Breast epithelium (tissue), 4 donors: ENCODE data around the gene SMAD1. TPM values are rescaled to one million over a fixed set of nuclear protein-coding genes. Genes with fewer than 3 reads are reported as not detected.
A peak's percentile ranks its signal among the peaks of the same experiment; 100 is the strongest.

Source experiments
- DNase-seq, 2 donors: peaks; one replicate each; pipeline ENCODE4 v3.0.0-alpha.2; 2019; ENCODE audit warnings: low spot score in 2 of 2
- H3K27ac ChIP-seq, 2 donors: fragments of 200-600 bp; sonication (generic) in 1 of 2; one replicate each; pipeline ENCODE4 v1.5.1; 2016 to 2019; ENCODE audit warnings: mild to moderate bottlenecking in 1 of 2
- H3K27me3 ChIP-seq, 2 donors: fragments of 200-600 bp; sonication (generic) in 1 of 2; one replicate each; pipeline versions ENCODE4 v1.5.1 to v1.6.0; 2017 to 2019; ENCODE audit warnings: control low read depth in 1 of 2, mild to moderate bottlenecking in 1 of 2
- H3K36me3 ChIP-seq: fragments of 200-600 bp; one replicate; pipeline ENCODE4 v1.5.1; 2019
- H3K4me1 ChIP-seq, 2 donors: fragments of 200-600 bp; sonication (generic); one replicate each; pipeline ENCODE4 v1.5.1; 2016 to 2019; ENCODE audit warnings: control low read depth in 1 of 2
- H3K4me3 ChIP-seq, 3 donors: fragments of 200-600 bp; sonication (generic); 1 replicate in 2 of 3; 2 replicates in 1 of 3; pipeline ENCODE4 v1.5.1; 2016 to 2019; ENCODE audit warnings: mild to moderate bottlenecking in 3 of 3, moderate library complexity in 2 of 3
- H3K9me3 ChIP-seq, 2 donors: fragments of 200-600 bp; sonication (generic) in 1 of 2; one replicate each; pipeline ENCODE4 v1.5.1; 2016 to 2019; ENCODE audit warnings: control low read depth in 1 of 2
- CTCF ChIP-seq, 3 donors: fragments of 450-650 bp; IDR thresholded peaks; one replicate each; pipeline ENCODE4 v1.5.1; 2016 to 2017; ENCODE audit warnings: antibody characterized with exemption in 3 of 3, mild to moderate bottlenecking in 3 of 3, moderate library complexity in 3 of 3
- POLR2A ChIP-seq: fragments of 450-650 bp; IDR thresholded peaks from one replicate; pipeline ENCODE4 v1.6.1; 2016; ENCODE audit warnings: antibody characterized with exemption, mild to moderate bottlenecking, moderate library complexity
- POLR2AphosphoS5 ChIP-seq, 3 donors: sonication (generic); formaldehyde crosslinking; IDR thresholded peaks; one replicate each; pipeline ENCODE4 v1.6.1; 2017; ENCODE audit warnings: antibody characterized with exemption in 3 of 3
- intact Hi-C: fragments of 100-400 bp; cut with DNase I; formaldehyde crosslinking; loops from one replicate; pipeline ENCODE4 v1.15.1; 2023; ENCODE audit warnings: low total_unique reads
- total RNA-seq, 3 donors: library from RNA; depleted of rRNA; stranded (reverse); fragments of >200 nt; gene quantifications; one replicate each; pipeline ENCODE4 v1.1.0, GENCODE V29; 2016

The SMAD1 gene
- total RNA-seq, 3 donors from 2014 or later = 19.5 to 62.8 (median 43.6) TPM

GRCh38 chr4:145452447-145453162 is 29.0 kb upstream of the SMAD1 start:
- DNase-seq = no peak
- H3K36me3 ChIP-seq = no peaks in the 10 kb centered on the region
- intact Hi-C loops = no loop called here
- peaks cover 2 to 8% of the 10 kb centered on the region in 2 donors for H3K9me3 ChIP-seq
- no peaks in the 10 kb centered on the region for H3K4me1 ChIP-seq
- H3K27me3 ChIP-seq = no peaks in the 10 kb centered on the region
- no peak overlapping the region for H3K4me3 ChIP-seq
- no peak for TF ChIP-seq CTCF (IDR thresholded peaks at IDR 0.05)
- no peak for TF ChIP-seq POLR2AphosphoS5 (IDR thresholded peaks at IDR 0.05)
- no peak for TF ChIP-seq POLR2A
- no peak overlapping the region for H3K27ac ChIP-seq

- TF ChIP-seq POLR2AphosphoS5 (IDR thresholded peaks at IDR 0.05) = no peak
- no peak for TF ChIP-seq CTCF (IDR thresholded peaks at IDR 0.05)
- no peak for TF ChIP-seq POLR2A
- H3K9me3 ChIP-seq = peaks cover 7 to 13% of the 10 kb centered on the region in 2 donors
- H3K36me3 ChIP-seq = no peaks in the 10 kb centered on the region
- no peak overlapping the region for H3K4me3 ChIP-seq
- no peaks in the 10 kb centered on the region for H3K27me3 ChIP-seq
- no peak overlapping the region for H3K27ac ChIP-seq
- H3K4me1 ChIP-seq = no peaks in the 10 kb centered on the region
- intact Hi-C loops = no loop called here
- DNase-seq = no peak
These were observed 28.5 kb upstream of the SMAD1 start for GRCh38 chr4:145453163-145453520.

- Histone ChIP-seq H3K27ac (no peak overlapping the region), H3K36me3 (no peaks in the 10 kb centered on the region), H3K27me3 (no peaks in the 10 kb centered on the region), H3K4me3 (no peak overlapping the region), H3K4me1 (no peaks in the 10 kb centered on the region), H3K9me3 (peaks cover 9% of the 10 kb centered on the region in 2 donors)
- DNase-seq = no peak
- intact Hi-C loops = no loop called here
- TF ChIP-seq POLR2A (no peak), CTCF (IDR thresholded peaks at IDR 0.05) (no peak), POLR2AphosphoS5 (IDR thresholded peaks at IDR 0.05) (no peak)
These were observed 8.4 kb upstream of the SMAD1 start for GRCh38 chr4:145473203-145473602.

- no peaks in the 10 kb centered on the region for H3K36me3 ChIP-seq
- H3K4me1 ChIP-seq = peaks cover 0 to 6% of the 10 kb centered on the region in 2 donors
- TF ChIP-seq POLR2A = no peak
- TF ChIP-seq POLR2AphosphoS5 (IDR thresholded peaks at IDR 0.05) = no peak
- no peak for TF ChIP-seq CTCF (IDR thresholded peaks at IDR 0.05)
- no peak overlapping the region for H3K4me3 ChIP-seq
- no peaks in the 10 kb centered on the region for H3K27me3 ChIP-seq
- no peak for DNase-seq
- no peaks in the 10 kb centered on the region for H3K9me3 ChIP-seq
- intact Hi-C loops = no loop called here
- no peak overlapping the region for H3K27ac ChIP-seq
These were observed 1.4 kb upstream of the SMAD1 start for GRCh38 chr4:145480257-145480656.

GRCh38 chr4:145481942-145482208 is 222 bp downstream of the SMAD1 start:
- Histone ChIP-seq H3K4me3 (peak overlapping the region; percentile 97 to 99 (median 97)), H3K9me3 (no peaks in the 10 kb centered on the region), H3K27ac (peak overlapping the region; percentile 99 to 100), H3K36me3 (no peaks in the 10 kb centered on the region), H3K27me3 (no peaks in the 10 kb centered on the region), H3K4me1 (peaks cover 0 to 6% of the 10 kb centered on the region in 2 donors)
- intact Hi-C loops = no loop called here
- TF ChIP-seq CTCF (IDR thresholded peaks at IDR 0.05) (no peak), POLR2AphosphoS5 (IDR thresholded peaks at IDR 0.05) (no peak), POLR2A (no peak)
- DNase-seq = no peak
